ENCODE data around the gene ARG2.

ARG2 gene

DNA sequence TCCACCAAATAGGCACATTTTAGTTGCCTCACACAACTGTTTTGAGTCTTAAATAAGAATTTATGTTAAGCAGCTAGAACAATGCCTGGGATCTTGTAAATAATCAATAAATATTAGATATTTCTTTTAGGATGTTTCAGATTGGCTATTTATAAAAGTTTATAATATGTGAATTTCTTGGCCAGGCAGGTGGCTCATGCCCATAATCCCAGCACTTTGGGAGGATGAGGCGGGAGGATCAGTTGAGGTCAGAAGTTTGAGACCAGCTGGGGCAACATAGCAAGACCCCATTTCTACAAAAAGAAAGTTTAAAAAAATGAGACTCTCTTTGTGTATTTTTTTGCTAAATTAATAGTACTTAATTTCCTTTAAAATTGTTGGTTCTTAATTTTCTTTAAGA is 21.8 kb downstream of the ARG2 start:
- DNase-seq = no peak

DNA sequence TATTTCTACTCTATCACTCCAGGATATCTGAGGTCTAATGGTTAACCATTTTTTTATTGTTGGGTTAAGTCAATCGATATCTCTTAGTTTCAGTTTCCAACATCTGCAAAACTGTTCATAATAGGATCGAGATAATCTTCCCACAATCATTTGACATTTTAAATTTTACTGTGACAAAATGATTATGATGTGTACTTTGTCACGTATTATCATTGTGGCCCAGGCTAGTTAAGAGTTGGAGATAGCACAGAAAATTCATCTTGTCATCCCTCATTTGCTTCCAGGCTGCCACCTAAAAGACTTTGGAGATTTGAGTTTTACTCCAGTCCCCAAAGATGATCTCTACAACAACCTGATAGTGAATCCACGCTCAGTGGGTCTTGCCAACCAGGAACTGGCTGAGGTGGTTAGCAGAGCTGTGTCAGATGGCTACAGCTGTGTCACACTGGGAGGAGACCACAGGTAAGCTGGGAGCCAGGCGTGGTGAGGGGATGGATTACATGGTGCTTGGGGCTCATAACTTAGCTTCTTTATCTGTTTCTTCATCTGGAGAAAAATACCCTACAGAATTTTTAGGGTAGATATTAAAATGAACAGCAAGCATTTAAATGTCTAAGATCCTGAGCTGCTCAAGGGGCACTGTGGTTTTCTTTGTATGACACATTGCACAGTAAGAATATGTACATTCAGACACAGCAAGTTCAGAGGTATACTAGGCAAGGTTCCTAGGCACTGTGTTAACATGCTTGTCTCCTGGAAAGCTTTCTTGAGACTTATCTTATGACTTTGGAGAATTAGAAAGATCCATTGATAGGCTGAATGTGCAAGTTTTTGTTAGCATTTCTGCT is 22.4 kb downstream of the ARG2 start:
- DNase-seq = no peak

- DNase-seq = peak; percentile 10
Measured at GRCh38 chr14:67643713-67644112, 24.0 kb downstream of the ARG2 start.

GRCh38 chr14:67644428-67644827 is 24.7 kb downstream of the ARG2 start:
- no peak for DNase-seq

DNA sequence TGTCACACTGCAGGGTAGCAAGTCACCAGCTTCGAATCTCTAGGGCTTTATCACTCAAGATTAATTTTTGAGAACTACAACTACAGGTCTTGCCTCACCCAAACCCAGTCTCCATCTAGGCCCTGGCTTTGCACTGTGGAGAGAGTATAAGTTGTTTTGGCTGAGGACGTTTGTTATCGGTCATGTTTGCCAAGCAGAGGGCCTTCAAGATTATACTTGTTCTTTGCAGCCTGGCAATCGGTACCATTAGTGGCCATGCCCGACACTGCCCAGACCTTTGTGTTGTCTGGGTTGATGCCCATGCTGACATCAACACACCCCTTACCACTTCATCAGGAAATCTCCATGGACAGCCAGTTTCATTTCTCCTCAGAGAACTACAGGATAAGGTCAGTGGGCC is 25.7 kb downstream of the ARG2 start:
- no peak for DNase-seq

DNA sequence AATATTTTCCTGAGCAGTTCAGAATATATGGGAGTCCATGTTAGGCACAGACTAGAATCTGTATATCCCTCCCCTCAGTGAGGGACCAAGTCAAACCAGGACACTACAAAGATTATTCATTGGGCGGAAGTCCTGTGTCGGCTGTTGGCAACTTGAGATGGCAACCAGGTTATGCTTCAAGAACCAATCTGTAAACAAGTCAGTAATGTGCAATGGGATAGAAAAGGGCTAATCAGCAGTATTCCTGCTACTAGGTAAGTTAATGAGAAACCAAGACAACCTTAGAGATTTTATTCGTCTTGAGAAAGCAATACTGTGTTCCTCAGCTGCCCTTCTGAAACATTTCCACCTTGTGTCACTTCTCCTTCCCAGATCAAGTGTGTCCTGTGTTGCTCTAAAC is 26.4 kb downstream of the ARG2 start:
- no peak for DNase-seq

GRCh38 chr14:67650151-67650550 is 30.4 kb downstream of the ARG2 start:
- DNase-seq = no peak

- no peak for DNase-seq
Measured at GRCh38 chr14:67650694-67651093, 31.0 kb downstream of the ARG2 start.

- DNase-seq = no peak
Measured at GRCh38 chr14:67652189-67652588, 32.5 kb downstream of the ARG2 start.

GRCh38 chr14:67653651-67654280 is 34.0 kb downstream of the ARG2 start:
- DNase-seq = no peak

GRCh38 chr14:67663633-67664032 is 43.9 kb downstream of the ARG2 start:
- no peak for DNase-seq

DNA sequence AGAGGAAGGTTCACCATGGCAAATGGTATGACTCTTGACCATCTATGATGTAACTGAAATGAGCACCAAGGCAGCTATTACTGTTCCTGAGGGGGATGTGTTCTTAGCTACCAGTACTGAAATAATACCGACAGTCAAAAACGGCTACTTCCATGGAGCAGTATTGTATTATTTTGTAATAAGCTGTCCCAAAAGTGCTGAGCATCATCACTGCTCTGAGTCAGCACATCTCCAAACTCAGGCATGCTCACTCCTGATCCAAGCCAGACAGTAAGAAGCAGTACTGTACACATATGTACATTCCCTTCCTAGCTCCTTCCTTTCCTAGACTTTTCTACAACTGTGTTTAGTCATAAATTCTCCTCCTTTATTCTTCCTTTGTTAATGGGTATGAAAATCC is 46.1 kb downstream of the ARG2 start:
- no peak for DNase-seq

DNA sequence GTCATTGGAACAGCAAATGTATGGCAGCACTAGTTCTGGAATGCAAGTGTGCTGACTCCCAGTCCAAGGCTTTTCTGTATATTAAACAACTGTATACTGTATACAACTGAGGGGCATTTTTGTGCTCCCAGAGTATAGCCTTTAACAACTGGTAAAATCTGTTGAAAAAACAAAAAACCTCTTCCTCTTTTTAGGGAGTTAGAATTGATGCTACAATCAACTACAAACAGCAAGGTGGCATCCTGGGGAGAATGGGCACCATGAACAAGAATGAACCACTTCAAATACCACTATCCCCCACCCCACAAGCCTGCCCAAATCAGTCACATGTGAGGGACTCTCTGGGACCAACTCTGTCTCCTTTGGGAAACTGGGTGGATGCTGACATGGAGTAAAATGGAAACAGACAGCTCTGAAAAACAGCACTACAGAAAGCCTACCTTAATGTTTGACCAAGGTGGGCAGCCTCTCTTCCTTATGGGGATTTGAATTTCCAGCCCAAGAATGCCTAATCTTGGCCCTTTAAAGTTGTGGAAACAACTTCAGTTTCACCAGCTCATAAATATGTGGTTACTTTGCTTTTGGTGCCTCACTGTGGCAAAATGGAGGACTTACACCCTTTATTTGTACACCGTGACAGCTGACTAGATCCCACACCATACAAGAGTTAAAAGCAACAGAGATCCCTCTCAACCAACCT is 47.2 kb downstream of the ARG2 start:
- DNase-seq = peak; percentile 60

GRCh38 chr14:67668559-67668958 is 48.8 kb downstream of the ARG2 start:
- DNase-seq = peak; percentile 15

- no peak for DNase-seq
Measured at GRCh38 chr14:67673451-67673850, 53.7 kb downstream of the ARG2 start.

DNA sequence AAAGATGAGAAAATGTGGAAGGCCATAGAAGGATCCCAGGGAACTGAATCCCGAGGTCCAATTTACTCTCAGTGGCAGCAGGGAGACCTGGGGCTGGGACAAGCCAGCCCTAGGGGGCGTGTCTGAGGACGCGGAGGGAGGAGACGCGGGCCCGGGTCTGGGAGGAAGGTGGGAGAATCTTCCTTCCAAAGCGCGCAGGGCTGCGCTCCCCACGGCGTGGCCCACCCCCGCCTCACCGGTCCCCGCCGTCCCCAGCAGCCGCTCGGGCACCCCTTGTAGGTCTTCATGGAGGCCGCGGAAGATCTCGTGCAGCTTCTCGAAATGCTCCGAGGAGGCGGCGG is 54.4 kb downstream of the ARG2 start:
- peak; percentile 85 for DNase-seq

GRCh38 chr14:67674480-67675218 is 54.9 kb downstream of the ARG2 start, which contains the start of gene VTI1B:
TSS of gene VTI1B (minus strand) at chr14:67674632. CDS start at chr14:67674489, 143 bp downstream.
- peak; percentile 88 for DNase-seq

- no peak for DNase-seq
Measured at GRCh38 chr14:67675219-67675582, 55.5 kb downstream of the ARG2 start.

GRCh38 chr14:67679006-67679405 is 59.3 kb downstream of the ARG2 start:
- no peak for DNase-seq

GRCh38 chr14:67680121-67680602 is 60.4 kb downstream of the ARG2 start:
- DNase-seq = no peak

- no peak for DNase-seq
Measured at GRCh38 chr14:67680941-67681340, 61.2 kb downstream of the ARG2 start.

GRCh38 chr14:67683842-67684241 is 64.1 kb downstream of the ARG2 start:
- no peak for DNase-seq

- no peak for DNase-seq
Measured at GRCh38 chr14:67690011-67690410, 70.3 kb downstream of the ARG2 start.
